ENCODE measurements around the gene CSTPP1. TPM values are rescaled to one million over a fixed set of nuclear protein-coding genes. Genes with fewer than 3 reads are reported as not detected.
"Not testable (repeated sequence)": the region's sequence is repeated elsewhere in the genome, so short reads cannot be mapped to it uniquely, and the experiment has no call there.

CSTPP1 gene
- total RNA-seq, 1 donor from 2014 or later = 66.1 TPM

DNA sequence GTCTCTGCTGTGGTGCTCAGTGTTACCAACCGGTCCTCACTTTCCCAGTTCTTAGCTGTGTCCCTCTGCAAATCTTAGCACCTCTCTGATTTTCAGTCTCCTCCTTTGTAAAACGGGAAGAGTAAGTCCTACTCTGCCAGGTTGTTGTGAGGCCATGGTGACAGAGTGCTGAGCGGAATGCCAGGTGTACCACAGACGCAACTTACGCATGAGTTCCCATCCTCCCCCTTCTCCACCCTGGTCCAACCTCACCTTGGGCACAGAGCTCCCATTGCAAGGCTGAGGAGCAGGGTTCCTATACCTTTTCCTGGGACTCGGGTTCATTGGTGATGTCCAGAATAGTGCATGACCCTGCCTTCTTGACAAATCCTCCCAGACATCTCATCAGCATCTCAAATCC is 270.9 kb downstream of the CSTPP1 start:
- Mint-ChIP-seq H3K4me3 (ENCODE audit: low read depth) (no peak overlapping the region), H3K4me1 (ENCODE audit: low read depth) (no peaks in the 10 kb centered on the region), H3K27me3 (no peaks in the 10 kb centered on the region), H3K9me3 (ENCODE audit: low read depth) (no peaks in the 10 kb centered on the region), H3K36me3 (ENCODE audit: insufficient read depth) (no peaks in the 10 kb centered on the region), H3K27ac (no peak overlapping the region)
- DNase-seq (ENCODE audit: low spot score, unreplicated experiment) = no peak
- TF ChIP-seq, protein P1, sequence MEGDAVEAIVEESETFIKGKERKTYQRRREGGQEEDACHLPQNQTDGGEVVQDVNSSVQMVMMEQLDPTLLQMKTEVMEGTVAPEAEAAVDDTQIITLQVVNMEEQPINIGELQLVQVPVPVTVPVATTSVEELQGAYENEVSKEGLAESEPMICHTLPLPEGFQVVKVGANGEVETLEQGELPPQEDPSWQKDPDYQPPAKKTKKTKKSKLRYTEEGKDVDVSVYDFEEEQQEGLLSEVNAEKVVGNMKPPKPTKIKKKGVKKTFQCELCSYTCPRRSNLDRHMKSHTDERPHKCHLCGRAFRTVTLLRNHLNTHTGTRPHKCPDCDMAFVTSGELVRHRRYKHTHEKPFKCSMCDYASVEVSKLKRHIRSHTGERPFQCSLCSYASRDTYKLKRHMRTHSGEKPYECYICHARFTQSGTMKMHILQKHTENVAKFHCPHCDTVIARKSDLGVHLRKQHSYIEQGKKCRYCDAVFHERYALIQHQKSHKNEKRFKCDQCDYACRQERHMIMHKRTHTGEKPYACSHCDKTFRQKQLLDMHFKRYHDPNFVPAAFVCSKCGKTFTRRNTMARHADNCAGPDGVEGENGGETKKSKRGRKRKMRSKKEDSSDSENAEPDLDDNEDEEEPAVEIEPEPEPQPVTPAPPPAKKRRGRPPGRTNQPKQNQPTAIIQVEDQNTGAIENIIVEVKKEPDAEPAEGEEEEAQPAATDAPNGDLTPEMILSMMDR (IDR thresholded peaks at IDR 0.05; ENCODE audit: unreplicated experiment) = no peak

DNA sequence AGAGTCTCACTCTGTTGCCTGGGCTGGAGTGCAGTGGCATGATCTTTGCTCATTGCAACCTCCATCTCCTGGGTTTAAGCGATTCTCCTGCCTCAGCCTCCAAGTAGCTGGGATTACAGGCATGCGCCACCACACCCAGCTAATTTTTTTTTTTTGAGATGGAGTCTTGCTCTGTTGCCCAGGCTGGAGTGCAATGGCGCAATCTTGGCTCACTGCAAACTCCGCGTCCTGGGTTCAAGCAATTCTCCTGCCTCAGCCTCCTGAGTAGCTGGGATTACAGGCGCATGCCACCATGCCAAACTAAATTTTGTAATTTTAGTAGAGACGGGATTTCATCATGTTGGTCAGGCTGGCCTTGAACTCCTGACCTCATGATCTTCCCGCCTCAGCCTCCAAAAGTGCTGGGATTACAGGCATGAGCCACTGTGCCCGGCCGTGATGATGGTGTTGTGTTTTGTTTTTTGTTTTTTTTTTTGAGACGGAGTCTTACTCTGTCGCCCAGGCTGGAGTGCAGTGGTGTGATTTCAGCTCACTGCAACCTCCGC is 271.5 kb downstream of the CSTPP1 start:
- H3K4me1 Mint-ChIP-seq (ENCODE audit: low read depth); H3K27me3 Mint-ChIP-seq; H3K36me3 Mint-ChIP-seq (ENCODE audit: insufficient read depth); DNase-seq (ENCODE audit: low spot score, unreplicated experiment); H3K27ac Mint-ChIP-seq; H3K9me3 Mint-ChIP-seq (ENCODE audit: low read depth); H3K4me3 Mint-ChIP-seq (ENCODE audit: low read depth): not testable (repeated sequence)

DNA sequence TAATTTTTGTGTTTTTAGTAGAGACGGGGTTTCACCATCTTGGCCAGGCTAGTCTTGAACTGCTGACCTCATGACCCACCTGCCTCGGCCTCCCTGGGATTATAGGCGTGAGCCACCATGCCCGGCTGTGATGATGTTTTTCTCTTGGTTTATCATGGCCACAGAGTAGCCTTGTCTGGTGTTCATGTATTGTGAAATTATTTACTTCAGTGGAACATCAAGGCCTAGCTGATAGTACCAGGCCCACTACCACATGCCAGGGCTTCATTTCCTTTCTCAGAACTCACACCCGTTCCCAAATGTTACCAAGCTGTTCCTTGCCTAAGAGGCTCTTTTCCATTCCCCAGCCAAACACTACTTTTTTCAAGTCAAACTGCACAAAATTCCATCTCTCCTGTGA is 272.1 kb downstream of the CSTPP1 start:
- TF ChIP-seq, protein P1 (IDR thresholded peaks at IDR 0.05; ENCODE audit: unreplicated experiment) = no peak
- Mint-ChIP-seq H3K27ac (no peak overlapping the region), H3K4me3 (ENCODE audit: low read depth) (no peak overlapping the region), H3K4me1 (ENCODE audit: low read depth) (no peaks in the 10 kb centered on the region), H3K9me3 (ENCODE audit: low read depth) (no peaks in the 10 kb centered on the region), H3K36me3 (ENCODE audit: insufficient read depth) (no peaks in the 10 kb centered on the region), H3K27me3 (no peaks in the 10 kb centered on the region)
- DNase-seq (ENCODE audit: low spot score, unreplicated experiment) = no peak

Small RNAs within 50 kb of the gene (microRNA-seq; reads per million reads assigned to microRNA genes)
- gene MIR6745 (ENCODE audit: borderline number of aligned reads, unreplicated experiment) = not detected

Other genes with a start within 250 kb of the CSTPP1 start
- gene ARHGAP1, start 236.1 kb upstream of the CSTPP1 start, total RNA-seq = 39.0 and 39.8 TPM in 2 replicates
- gene ZNF408, start 235.7 kb upstream of the CSTPP1 start, total RNA-seq = 11.6 and 13.7 TPM in 2 replicates
- 21.8 and 22.8 TPM in 2 replicates for gene F2, start 217.5 kb upstream of the CSTPP1 start, total RNA-seq
- 146 and 151 TPM in 2 replicates for gene CKAP5, start 90.5 kb upstream of the CSTPP1 start, total RNA-seq
- 8.7 and 11.0 TPM in 2 replicates for gene LRP4, start 18.2 kb upstream of the CSTPP1 start, total RNA-seq
- 109 and 112 TPM in 2 replicates for gene ARFGAP2, start 240.1 kb downstream of the CSTPP1 start, total RNA-seq
- gene PACSIN3, start 249.7 kb downstream of the CSTPP1 start, total RNA-seq = 54.1 and 59.6 TPM in 2 replicates

Measured in progenitor cell of endocrine pancreas (in vitro differentiated cells).